Measurements from ENCODE around the gene RHOA.

The RHOA gene

GRCh38 chr3:49411968-49412631, at the start of gene RHOA, which contains the start of gene TCTA:
Gene RHOA (minus strand): TSS chr3:49411976. CDS start chr3:49375589, 36,387 bp downstream.
Gene TCTA (plus strand): TSS chr3:49412423. CDS start chr3:49412427, 4 bp downstream.
- in situ Hi-C loops (cut with MboI; ENCODE audit: low sequenced_read_pairs): no loop called here
- Histone ChIP-seq H3K27me3 (ENCODE audit: low read depth) (no peaks in the 10 kb centered on the region), H3K9me3 (no peaks in the 10 kb centered on the region), H3K36me3 (replicated peaks) (peaks cover 34% of the 10 kb centered on the region), H3K4me3 (peak within 1 kb of the TSS; percentile 75), H3K4me1 (peaks cover 33% of the 10 kb centered on the region)
- DNase-seq (ENCODE audit: low spot score in 2 of 2): peak; percentile 98 to 99

GRCh38 chr3:49460956-49461355, 49.2 kb upstream of the RHOA start:
- H3K4me3 ChIP-seq: no peak overlapping the region
- no peaks in the 10 kb centered on the region for H3K36me3 ChIP-seq (replicated peaks)
- no peak for DNase-seq (ENCODE audit: low spot score in 2 of 2)
- no peaks in the 10 kb centered on the region for H3K27me3 ChIP-seq (ENCODE audit: low read depth)
- H3K9me3 ChIP-seq: no peaks in the 10 kb centered on the region
- in situ Hi-C loops (cut with MboI; ENCODE audit: low sequenced_read_pairs): no loop called here
- H3K4me1 ChIP-seq: peaks cover 14% of the 10 kb centered on the region

- H3K36me3 ChIP-seq (replicated peaks): no peaks in the 10 kb centered on the region
- in situ Hi-C loops (cut with MboI; ENCODE audit: low sequenced_read_pairs): no loop called here
- H3K27me3 ChIP-seq (ENCODE audit: low read depth): no peaks in the 10 kb centered on the region
- no peak for DNase-seq (ENCODE audit: low spot score in 2 of 2)
- H3K9me3 ChIP-seq: no peaks in the 10 kb centered on the region
- H3K4me3 ChIP-seq: no peak overlapping the region
- peaks cover 14% of the 10 kb centered on the region for H3K4me1 ChIP-seq
Observed at GRCh38 chr3:49460188-49460890, 48.6 kb upstream of the RHOA start.

- DNase-seq (ENCODE audit: low spot score in 2 of 2): no peak
- in situ Hi-C loops (cut with MboI; ENCODE audit: low sequenced_read_pairs): no loop called here
- H3K27me3 ChIP-seq (ENCODE audit: low read depth): no peaks in the 10 kb centered on the region
- no peaks in the 10 kb centered on the region for H3K36me3 ChIP-seq (replicated peaks)
- H3K4me1 ChIP-seq: peaks cover 5% of the 10 kb centered on the region
- H3K4me3 ChIP-seq: no peak overlapping the region
- H3K9me3 ChIP-seq: no peaks in the 10 kb centered on the region
Observed at GRCh38 chr3:49456466-49456865, 44.7 kb upstream of the RHOA start.

- Histone ChIP-seq H3K9me3 (no peaks in the 10 kb centered on the region), H3K4me1 (no peaks in the 10 kb centered on the region), H3K27me3 (ENCODE audit: low read depth) (no peaks in the 10 kb centered on the region), H3K4me3 (no peak overlapping the region), H3K36me3 (replicated peaks) (no peaks in the 10 kb centered on the region)
- no peak for DNase-seq (ENCODE audit: low spot score in 2 of 2)
- in situ Hi-C loops (cut with MboI; ENCODE audit: low sequenced_read_pairs): no loop called here
Observed at GRCh38 chr3:49454898-49455681, 43.3 kb upstream of the RHOA start.

- DNase-seq (ENCODE audit: low spot score in 2 of 2): peak in 1 of 2 experiments; percentile 42
- in situ Hi-C loops (cut with MboI; ENCODE audit: low sequenced_read_pairs): no loop called here
- Histone ChIP-seq H3K4me1 (no peaks in the 10 kb centered on the region), H3K36me3 (replicated peaks) (no peaks in the 10 kb centered on the region), H3K4me3 (no peak overlapping the region), H3K27me3 (ENCODE audit: low read depth) (no peaks in the 10 kb centered on the region), H3K9me3 (no peaks in the 10 kb centered on the region)
Observed at GRCh38 chr3:49454458-49454857, 42.7 kb upstream of the RHOA start.

- in situ Hi-C loops (cut with MboI; ENCODE audit: low sequenced_read_pairs): no loop called here
- no peak for DNase-seq (ENCODE audit: low spot score in 2 of 2)
- Histone ChIP-seq H3K27me3 (ENCODE audit: low read depth) (no peaks in the 10 kb centered on the region), H3K4me1 (no peaks in the 10 kb centered on the region), H3K36me3 (replicated peaks) (no peaks in the 10 kb centered on the region), H3K9me3 (no peaks in the 10 kb centered on the region), H3K4me3 (no peak overlapping the region)
Observed at GRCh38 chr3:49453621-49454020, 41.8 kb upstream of the RHOA start.

- Histone ChIP-seq H3K4me3 (no peak overlapping the region), H3K4me1 (peaks cover 9% of the 10 kb centered on the region; the same call in 1 of the 2 replicates), H3K27me3 (ENCODE audit: low read depth) (no peaks in the 10 kb centered on the region), H3K36me3 (replicated peaks) (no peaks in the 10 kb centered on the region), H3K9me3 (no peaks in the 10 kb centered on the region)
- no peak for DNase-seq (ENCODE audit: low spot score in 2 of 2)
- in situ Hi-C loops (cut with MboI; ENCODE audit: low sequenced_read_pairs): loop anchor here (10.0 to 25.0 kb wide), 2 partner anchors 283 to 461 kb away; partner anchors contain the start of genes CCDC71 and KLHDC8B
Observed at GRCh38 chr3:49445391-49445790, 33.6 kb upstream of the RHOA start.

GRCh38 chr3:49434731-49435130, 23.0 kb upstream of the RHOA start:
- in situ Hi-C loops (cut with MboI; ENCODE audit: low sequenced_read_pairs): loop anchor here (25.0 kb wide), 1 partner anchor 272 kb away; the partner anchor contains the start of genes CCDC71 and KLHDC8B
- DNase-seq (ENCODE audit: low spot score in 2 of 2): no peak

GRCh38 chr3:49428752-49429080, 16.9 kb upstream of the RHOA start:
- in situ Hi-C loops (cut with MboI; ENCODE audit: low sequenced_read_pairs): loop anchor here (25.0 kb wide), 1 partner anchor 266 kb away; the partner anchor contains the start of genes CCDC71 and KLHDC8B
- Histone ChIP-seq H3K27me3 (ENCODE audit: low read depth) (no peaks in the 10 kb centered on the region), H3K4me3 (peak overlapping the region; percentile 58), H3K9me3 (no peaks in the 10 kb centered on the region), H3K4me1 (peaks cover 2% of the 10 kb centered on the region), H3K36me3 (replicated peaks) (no peaks in the 10 kb centered on the region; the same call in 1 of the 2 replicates)
- no peak for DNase-seq (ENCODE audit: low spot score in 2 of 2)

More at GRCh38 chr3:49434731-49435130, 23.0 kb upstream of the RHOA start:
- Histone ChIP-seq H3K9me3 (no peaks in the 10 kb centered on the region), H3K4me1 (no peaks in the 10 kb centered on the region; the same call in 1 of the 2 replicates), H3K27me3 (ENCODE audit: low read depth) (no peaks in the 10 kb centered on the region), H3K4me3 (no peak overlapping the region), H3K36me3 (replicated peaks) (no peaks in the 10 kb centered on the region)

GRCh38 chr3:49427586-49427985, 15.8 kb upstream of the RHOA start:
- DNase-seq (ENCODE audit: low spot score in 2 of 2): no peak
- in situ Hi-C loops (cut with MboI; ENCODE audit: low sequenced_read_pairs): loop anchor here (25.0 kb wide), 1 partner anchor 265 kb away; the partner anchor contains the start of genes CCDC71 and KLHDC8B
- no peak overlapping the region for H3K4me3 ChIP-seq
- no peaks in the 10 kb centered on the region for H3K9me3 ChIP-seq
- peaks cover 2% of the 10 kb centered on the region for H3K4me1 ChIP-seq
- H3K27me3 ChIP-seq (ENCODE audit: low read depth): no peaks in the 10 kb centered on the region
- H3K36me3 ChIP-seq (replicated peaks): no peaks in the 10 kb centered on the region; the same call in 1 of the 2 replicates

- no peaks in the 10 kb centered on the region for H3K27me3 ChIP-seq (ENCODE audit: low read depth)
- peaks cover 2% of the 10 kb centered on the region for H3K4me1 ChIP-seq
- DNase-seq (ENCODE audit: low spot score in 2 of 2): no peak
- H3K36me3 ChIP-seq (replicated peaks): no peaks in the 10 kb centered on the region; the same call in 1 of the 2 replicates
- H3K9me3 ChIP-seq: no peaks in the 10 kb centered on the region
- in situ Hi-C loops (cut with MboI; ENCODE audit: low sequenced_read_pairs): loop anchor here (25.0 kb wide), 1 partner anchor 263 kb away; the partner anchor contains the start of genes CCDC71 and KLHDC8B
- H3K4me3 ChIP-seq: no peak overlapping the region
Observed at GRCh38 chr3:49424816-49425215, 13.0 kb upstream of the RHOA start.

- DNase-seq (ENCODE audit: low spot score in 2 of 2): no peak
- Histone ChIP-seq H3K36me3 (replicated peaks) (peaks cover 3% of the 10 kb centered on the region; the same call in 1 of the 2 replicates), H3K27me3 (ENCODE audit: low read depth) (no peaks in the 10 kb centered on the region), H3K4me3 (no peak within 1 kb of the TSS), H3K4me1 (no peaks in the 10 kb centered on the region), H3K9me3 (no peaks in the 10 kb centered on the region)
- in situ Hi-C loops (cut with MboI; ENCODE audit: low sequenced_read_pairs): no loop called here
Observed at GRCh38 chr3:49422379-49423248, 10.8 kb upstream of the RHOA start, which contains the start of gene AMT. Gene AMT (minus strand): TSS chr3:49422473. CDS start chr3:49422450, 23 bp downstream.
